Stimulated activated CD4-positive, alpha-beta T cell treated with anti-CD3 and anti-CD28 coated beads, Interleukin-1b, Interleukin-23, amount 100 ng/mL, for 4 hours (primary cell): ENCODE results near the gene PPP1CC.
"Not testable (repeated sequence)": the region's sequence is repeated elsewhere in the genome, so short reads cannot be mapped to it uniquely, and the experiment has no call there.

ENCODE experiments used
- DNase-seq, 2 donors: peaks; one replicate each; pipeline ENCODE4 v3.0.0-alpha.2; 2020; ENCODE audit warnings: low read depth in 2 of 2

The PPP1CC gene

DNA sequence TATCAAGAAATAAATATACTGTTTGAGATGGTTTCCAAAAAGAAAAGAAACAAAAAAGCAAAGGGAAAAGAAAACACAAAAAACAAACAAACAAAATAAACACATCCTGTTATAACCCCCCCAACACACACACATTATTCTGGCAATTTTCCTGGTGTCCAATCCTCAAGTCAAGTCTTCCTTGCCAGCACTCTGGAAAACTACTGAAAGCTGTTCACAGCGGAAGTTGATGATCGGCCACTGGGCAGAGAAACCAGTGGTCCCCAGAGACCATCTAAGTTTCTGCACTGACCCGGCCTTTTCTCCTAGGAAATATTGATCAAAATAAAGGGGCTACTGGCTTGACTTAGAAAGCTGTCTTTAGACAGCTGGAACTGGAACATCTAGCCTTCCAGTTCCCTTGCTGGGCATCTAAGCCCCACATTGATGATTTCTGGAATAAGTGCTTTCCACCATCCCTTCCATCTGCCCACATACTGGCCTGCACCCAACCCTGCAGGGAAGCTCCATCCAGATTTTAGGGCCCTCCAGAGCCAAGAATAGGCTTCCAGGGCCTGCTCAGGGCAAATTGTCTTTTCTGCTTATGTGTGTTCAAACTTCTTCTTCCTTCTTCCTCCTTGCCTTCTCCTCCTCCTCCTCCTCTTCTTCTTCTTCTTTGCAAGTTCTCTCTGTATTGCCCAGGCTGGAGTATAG, 11.6 kb upstream of the PPP1CC start:
- no peak for DNase-seq

DNA sequence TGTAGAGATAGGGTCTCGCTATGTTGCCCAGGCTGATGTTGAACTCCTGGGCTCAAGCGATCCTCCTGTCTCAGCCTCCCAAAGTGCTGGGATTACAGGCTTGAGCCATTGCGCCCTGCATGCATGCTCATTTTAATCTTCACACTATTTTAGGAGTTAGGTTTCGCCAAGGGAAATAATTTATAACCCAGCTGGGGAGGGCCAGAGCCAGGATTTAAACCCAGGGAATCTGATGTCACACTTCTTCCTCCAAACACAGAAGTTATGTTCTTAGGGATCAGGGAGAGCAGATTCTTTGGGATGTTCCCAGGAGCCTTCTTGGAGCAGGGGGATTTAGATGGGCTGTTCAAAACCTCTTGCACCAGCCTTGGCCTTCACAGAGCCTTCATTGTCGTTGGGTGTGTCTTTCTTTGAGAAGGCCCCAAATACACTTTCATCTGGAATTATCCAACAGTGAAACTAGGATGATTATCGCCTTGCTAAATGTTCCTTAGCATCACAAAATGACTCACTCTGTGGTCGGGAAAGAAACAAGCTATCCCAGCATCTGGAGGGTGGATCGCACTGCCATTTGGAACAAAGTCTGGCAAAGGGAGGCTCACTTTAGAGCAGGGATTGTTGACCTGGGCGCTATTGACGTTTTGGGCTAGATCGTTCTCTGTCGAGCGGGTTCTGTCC, 8.2 kb upstream of the PPP1CC start:
- no peak for DNase-seq

DNA sequence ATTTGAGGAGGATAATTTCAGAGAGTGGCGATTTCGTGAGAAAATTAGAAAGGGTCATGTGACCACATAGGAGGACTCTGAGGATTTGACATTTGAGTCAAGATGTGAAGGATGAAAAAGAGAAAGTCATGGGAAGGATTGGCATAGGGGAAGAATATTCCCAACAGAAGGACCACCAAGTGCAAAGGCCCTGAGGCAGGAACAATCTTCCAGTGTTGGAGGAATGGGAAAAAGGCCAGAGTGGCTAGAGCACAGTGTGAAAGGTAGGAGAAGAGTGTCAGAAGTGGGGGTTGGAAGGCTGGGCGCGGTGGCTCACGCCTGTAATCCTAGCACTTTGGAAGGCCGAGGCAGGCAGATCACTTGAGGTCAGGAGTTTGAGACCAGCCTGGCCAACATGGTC, 3.9 kb upstream of the PPP1CC start:
- DNase-seq: no peak

DNA sequence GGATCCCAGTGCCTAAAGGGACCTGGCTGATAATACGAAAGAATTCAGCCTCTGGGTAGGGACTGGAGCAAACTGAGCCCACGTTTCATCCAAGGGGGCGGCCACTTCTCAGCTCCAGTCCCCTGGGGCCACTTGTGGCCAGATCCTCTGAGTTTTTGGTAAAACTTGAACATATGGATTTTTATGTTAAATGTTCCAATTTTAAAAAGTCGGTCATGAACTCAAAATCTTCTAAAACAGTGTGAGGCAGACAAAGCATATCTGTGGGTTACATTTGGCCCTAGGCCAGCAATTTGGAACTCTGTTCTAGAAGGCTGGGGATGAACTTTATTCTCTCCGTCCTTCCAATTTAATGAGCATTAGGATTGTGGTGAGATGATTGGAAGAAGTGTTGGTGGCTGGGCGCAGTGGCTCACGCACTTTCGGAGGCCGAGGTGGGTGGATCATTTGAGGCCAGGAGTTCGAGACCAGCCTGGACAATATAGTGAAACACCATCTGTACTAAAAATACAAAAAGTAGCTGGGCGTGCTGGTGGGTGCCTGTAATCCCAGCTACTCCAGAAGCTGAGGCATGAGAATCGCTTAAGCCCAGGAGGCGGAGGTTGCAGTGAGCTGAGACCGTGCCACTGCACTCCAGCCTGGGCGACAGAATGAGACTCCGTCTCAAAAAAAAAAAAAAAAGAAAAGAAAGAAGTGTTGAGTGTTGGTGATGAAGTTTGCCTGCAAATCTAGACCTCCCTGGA, 3.0 kb upstream of the PPP1CC start:
- no peak for DNase-seq

DNA sequence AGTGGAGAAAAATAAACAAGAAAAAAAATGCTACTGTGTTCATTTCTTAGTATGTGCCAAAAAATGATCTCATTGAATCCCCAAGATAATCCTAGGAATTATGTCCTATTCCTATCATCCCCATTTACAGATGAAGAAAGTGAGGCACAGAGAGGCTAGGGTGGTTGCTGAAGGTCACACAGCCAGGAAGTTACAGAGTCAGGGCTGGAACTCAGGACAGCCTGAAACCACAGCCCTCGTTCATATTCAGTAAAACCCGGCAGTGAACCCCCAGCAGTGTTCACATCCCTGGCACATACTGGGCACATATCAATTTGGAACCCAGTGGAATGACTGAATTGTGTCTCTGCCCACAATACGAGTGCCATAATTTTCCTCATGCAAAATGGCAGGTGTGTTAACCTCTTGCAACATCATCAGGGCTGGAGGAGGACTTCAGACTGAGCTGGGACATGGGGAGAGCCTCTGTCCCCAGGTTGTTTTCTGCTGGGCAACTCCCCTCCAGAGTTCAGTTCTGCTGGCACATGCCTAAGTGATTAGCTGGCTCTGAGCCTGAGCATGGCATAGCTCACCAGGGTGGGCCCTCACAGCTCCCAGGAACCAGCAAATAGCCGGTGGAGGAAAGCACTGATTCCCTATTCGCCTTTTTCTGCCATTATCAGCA, 2.0 kb upstream of the PPP1CC start:
- no peak for DNase-seq

DNA sequence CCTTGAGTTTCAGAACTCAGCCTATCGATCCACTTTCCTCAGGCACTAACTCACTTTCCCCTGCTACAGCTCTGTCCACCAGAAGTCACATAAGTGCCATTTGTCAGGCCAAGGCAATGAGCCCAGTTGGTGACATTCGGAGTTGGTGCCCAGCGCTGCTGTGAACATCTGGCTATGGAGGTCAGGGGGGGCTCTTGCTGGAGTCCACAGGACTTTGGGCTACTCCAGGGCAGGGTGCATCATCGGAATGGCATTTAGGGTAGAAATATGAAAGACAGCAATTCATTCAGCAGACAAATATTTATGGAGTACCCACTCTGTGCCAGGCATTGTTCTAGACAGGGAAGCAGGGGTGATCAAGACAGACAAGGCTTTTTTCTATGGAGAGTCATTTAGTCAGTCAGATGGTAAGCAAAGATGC, 1.5 kb upstream of the PPP1CC start:
- DNase-seq: no peak

DNA sequence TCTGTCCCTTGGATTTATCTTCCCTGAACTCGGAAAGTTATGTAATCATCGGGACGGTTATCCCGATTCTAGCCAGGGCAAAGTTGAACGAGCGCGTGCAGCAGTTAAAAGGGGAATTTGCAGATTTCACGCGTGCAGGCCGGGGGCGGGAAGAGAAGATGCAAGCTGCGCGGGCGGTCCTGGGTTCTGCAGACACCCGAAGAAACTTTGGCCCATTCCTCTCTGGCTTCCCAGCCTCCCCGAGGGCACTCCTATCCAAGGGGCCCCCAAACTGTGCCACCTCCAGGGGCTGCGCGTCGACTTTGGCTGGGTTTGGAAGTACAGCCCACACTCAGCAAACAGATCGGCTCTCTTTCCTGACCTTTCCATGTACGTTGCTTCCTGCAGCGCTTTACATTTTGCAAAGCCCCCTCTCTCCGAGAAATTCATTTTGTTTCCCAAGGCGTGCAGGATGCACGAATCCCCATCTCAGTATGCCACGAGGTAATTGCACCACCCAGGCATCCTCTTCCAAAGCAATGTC, 941 bp upstream of the PPP1CC start:
- DNase-seq: no peak

DNA sequence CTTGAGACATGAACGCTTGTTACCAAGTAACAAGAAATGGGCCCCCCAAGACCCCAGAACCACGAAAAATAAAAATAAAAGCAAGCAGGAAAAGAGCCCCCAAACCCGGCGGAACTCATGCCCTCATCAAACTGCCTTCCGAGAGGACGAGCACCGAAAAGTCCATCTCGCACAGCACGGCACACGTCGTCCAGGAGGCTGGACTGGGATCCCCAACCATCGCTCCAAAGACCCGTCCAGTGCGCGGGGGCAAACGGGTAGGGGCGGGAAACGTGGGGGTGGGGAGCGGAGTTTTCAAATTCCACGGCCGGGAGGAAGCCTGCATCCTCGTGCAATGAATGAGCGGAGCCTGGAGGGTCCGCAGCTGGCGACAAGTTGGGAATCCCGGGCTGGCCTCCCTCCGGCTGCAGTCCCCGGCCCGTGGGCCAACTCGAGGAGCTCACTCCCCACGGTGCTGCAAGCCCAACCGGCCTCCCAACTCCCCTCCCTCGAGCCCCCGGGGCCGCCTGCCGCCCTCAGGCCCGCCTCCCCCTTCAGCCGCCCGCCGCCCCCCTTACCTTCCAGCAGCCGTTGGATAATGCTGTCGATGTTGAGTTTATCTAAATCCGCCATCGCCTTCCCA, 484 bp downstream of the PPP1CC start:
- DNase-seq: peak in 1 of 2 donors; percentile 9

DNA sequence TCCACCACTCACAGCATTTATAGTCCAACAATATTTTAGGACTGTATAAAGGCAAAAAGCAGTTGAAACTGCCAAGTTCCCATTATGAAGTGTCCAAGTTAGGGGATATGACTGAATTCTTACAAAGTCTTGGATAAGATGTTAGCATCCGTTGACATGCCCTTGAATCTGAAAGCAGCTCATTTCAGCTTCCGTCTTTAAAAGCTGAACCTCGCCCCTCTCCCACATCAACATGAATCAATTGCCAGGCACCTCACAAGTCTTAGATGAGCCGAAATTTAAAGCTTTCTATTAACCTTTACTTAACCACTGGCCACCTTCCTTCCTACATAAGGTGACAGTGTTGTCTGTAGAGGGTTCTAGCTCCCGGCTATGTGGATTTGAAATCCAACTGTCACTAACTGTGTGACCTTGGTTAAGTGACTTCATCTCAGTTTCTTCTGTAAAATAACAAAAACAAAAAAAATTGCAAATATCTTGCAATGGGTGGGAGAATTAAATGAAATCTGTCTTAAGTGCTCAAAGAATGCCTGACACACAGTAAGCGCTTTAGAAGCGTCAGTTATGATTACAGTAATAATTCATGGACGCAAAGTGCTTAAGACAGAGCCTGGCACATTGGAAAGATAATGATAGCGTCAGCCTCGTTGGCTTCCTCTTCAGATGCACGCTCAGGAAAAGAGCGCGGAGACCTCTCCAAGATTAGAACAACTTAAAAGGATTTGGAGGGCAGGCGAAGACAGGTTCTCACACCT, 1.2 kb downstream of the PPP1CC start:
- DNase-seq: no peak

DNA sequence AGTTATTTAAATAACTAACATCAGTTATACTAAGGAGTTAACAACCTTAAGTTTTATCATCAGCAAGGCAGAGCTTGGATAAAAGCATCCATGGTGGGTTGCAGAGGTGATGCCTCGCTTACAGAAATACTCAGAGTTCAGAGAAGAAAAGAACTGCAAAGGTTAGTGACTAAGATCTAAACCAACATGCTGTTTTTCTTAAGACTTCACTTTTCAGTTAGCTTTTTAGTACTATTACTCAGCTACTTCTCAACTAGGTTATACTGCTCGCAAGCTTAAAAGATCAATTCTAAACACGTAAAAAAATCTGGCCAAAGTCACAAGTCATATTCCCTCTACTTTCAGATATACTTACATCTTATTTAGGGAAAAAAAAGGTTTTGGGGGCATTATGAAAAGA, 2.8 kb downstream of the PPP1CC start:
- DNase-seq: no peak

DNA sequence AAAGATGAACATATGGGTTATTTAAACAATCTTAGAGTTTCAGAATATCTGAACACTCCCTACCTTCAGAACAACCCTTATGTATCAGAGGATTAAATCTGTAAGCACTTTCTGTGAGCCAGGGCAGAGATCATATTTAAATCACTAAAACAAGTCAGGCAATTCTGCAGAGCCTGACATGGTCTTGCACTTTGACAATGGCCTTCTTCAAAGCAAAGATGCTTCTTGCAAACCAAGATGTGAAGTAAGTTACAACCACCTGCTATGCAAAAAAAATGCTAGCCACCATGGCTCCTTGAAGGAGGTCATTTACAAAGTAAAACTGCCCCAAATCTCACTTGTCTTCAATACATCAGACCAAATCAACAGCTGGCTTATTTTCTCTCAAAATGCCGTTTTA, 3.2 kb downstream of the PPP1CC start:
- no peak for DNase-seq

DNA sequence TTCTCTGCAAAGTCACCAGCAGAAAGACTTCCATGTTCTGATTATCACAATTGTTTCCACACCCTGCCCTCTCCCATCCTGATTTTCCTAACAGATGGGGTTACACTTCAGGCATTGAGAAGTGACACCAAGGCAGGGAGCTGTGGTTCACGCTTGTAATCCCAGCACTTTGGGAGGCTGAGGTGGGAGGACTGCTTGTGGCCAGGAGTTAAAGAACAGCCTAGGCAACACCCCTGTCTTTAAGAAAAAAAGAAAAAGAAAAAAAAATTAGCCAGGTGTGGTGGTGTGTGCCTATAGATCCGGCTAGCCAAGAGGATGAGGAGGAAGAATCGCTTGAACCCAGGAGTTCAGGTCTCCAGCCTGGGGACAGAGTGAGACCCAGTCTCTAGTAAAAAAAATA, 5.2 kb downstream of the PPP1CC start:
- DNase-seq: no peak

DNA sequence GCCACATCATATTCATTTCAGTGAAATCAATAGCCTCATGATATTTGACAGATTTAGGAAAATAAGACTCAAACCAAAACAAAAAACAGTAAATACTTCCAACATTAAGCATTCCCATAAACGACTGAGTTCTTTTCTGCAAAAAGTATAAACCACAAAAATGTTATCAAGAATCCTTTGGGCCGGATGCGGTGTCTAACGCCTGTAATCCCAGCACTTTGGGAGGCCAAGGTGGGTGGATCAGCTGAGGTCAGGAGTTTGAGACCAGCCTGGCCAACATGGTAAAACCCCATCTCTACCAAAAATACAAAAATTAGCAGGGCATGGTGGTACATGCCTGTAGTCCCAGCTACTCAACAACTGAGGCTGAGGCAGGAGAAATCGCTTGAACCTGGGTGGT, 5.7 kb downstream of the PPP1CC start:
- not testable (repeated sequence) for DNase-seq

DNA sequence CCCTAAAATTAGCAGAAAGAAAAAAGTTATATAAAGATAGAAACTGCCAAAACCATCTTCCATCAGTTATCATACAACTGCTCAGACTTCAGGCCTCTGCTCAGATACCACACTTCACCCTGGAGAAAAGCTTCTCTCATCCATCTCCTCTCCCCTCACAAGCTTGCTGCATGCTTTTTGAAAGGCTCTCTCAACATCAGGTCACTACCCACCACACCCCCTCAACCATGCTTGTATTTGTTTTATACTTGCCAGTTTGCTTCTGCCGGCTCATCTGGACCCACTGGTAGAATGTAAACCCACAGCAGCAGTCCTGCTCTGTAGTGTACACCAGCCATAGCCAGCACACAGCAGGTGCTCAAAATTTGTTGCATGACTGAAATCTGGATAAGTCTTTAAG, 8.8 kb downstream of the PPP1CC start:
- DNase-seq: no peak

DNA sequence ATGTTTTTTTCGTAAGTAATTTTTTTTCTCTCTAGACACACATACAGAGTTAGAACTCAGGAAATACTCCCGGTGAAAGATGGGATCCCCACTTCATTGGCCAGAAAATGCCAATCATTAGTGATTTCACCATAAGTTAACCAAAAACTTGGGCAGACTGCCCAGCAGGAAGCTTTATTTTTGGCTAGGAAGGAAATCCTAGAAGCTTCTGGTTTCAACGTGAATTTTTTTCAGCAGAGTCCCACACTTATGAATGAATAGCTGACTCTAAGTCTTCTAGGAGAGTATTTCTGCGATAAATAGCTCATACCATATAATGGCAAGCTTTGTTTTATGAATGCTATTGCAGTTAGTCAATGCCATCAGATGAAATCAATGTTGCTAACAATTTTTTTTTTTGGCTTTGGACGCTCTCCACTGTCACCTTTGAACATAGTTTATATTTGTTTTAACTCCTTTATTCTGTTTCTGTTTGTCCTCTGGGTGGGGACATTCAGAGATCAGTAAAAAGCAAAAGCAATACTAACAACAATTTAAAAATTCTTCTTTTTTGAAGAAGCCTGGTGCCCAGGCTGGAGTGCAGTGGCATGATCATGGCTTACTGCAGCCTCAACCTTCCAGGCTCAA, 9.5 kb downstream of the PPP1CC start:
- DNase-seq: no peak

DNA sequence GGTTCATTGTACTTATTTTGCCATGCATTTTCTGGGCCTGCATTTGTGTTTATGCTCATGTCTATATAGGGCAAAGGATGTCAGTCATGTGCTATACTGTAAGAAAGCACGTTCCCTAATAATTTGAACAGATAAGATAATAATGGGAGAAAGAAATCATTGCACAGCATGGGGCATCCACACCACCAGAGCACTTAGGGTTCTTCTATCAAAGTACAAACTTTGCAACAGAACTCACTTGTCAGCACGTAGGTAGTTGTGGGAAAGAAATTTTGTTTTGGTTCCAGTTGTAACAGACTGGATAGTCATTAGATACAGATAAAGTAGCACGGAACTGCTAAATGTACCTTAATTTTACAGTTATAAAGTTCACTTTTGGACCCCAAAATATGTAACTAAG, 10.1 kb downstream of the PPP1CC start:
- no peak for DNase-seq

DNA sequence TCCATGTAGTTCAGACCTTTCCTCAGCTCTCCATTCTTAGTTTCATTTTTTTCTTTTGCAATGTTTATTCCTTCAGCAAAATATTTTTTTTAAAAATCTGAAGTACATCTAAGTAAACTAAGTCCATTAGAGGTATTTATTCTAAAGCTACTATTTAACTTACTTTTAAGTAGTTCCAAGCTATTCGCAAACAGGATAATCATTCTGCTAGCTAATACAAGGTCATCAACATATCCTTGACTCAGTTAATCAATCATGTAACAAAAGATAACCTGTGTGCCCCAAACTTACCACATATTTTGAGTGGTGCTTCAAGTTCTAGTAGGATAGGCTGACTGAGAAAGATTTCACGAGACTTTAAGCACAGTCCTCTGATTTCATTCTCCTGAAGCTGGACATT, 11.2 kb downstream of the PPP1CC start:
- DNase-seq: no peak

DNA sequence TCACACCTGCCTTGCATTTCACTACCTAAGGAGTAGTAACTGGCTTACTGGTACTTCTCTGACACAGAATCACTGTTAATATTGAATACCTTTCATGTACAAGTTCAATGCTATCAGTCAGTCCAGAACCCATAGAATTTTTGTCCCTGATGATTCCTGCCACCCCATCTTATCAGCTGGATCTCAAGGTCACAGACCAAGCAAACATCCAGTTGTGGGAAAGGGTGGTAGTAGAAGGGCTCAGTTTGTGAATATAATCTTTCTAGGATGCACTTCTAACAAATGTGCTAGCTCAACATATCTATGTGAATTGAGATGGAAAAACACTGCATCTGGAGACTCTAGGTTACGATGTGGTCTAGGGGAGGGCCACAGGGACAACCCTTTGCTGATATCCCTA, 14.1 kb downstream of the PPP1CC start:
- DNase-seq: no peak

DNA sequence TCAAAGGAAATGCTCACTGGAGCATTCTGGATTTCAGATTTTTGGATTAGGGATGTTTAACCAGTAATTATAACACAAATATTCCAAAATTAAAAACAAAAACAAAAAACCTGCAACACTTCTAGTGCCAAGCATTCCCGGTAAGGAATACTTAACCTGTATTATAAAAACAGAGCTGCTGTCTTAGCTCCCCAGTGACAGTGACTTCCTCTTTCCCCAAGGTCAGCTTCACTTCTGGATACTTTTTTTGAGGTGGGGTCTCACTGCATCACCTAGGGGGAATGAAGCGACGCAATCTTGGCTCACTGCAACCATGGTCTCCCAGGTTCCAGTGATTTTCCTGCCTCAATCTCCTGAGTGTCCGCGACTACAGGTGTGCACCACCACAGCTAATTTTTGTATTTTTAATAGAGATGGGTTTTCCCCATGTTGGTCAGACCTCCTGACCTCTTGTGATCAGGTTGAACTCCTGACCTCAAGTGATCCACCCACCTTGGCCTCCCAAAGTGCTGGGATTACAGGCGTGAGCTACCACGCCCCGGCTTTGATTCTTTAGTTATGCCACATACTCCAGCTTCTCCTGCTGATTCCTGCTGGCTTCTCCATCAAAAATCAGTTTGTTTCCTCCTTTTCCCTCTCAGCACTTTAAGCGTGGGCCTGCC, 15.9 kb downstream of the PPP1CC start:
- no peak for DNase-seq

DNA sequence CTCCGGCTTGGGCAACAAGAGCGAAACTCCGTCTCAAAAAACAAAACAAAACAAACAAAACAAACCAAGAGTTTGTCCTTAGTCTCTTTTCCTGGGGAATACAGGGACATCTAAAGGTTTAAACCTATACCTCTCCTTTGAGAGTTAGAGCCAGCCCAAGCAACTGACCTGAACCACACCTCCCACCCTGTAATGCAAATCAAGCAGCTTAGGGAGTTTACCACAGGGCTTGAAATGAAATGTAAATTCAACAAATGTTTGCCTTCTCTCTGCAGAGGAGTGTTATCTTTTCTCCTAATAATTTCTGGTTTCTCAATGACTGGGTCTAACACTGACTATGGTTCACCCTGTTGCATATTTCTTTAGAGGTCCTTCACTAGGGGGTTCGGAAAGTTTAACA, 16.7 kb downstream of the PPP1CC start:
- no peak for DNase-seq
